Middle frontal gyrus (tissue), 1 donor: ENCODE data around the gene DES.

Experiments
- DNase-seq: peaks from one replicate; pipeline ENCODE4 v3.0.0-alpha.2; 2015; ENCODE audit warnings: low spot score; ENCODE audit errors: extremely low spot score

DES gene

GRCh38 chr2:219419331-219420197, 1.4 kb downstream of the DES start:
- no peak for DNase-seq

GRCh38 chr2:219420687-219421086, 2.5 kb downstream of the DES start:
- DNase-seq, result no peak

GRCh38 chr2:219421323-219421722, 3.1 kb downstream of the DES start:
- no peak for DNase-seq

GRCh38 chr2:219422952-219423534, 4.9 kb downstream of the DES start:
- DNase-seq, result no peak

GRCh38 chr2:219423652-219424377, 5.6 kb downstream of the DES start:
- no peak for DNase-seq

GRCh38 chr2:219425238-219426067, 7.3 kb downstream of the DES start:
- no peak for DNase-seq

- DNase-seq, result no peak
Measured at GRCh38 chr2:219426068-219426443, 7.9 kb downstream of the DES start.

GRCh38 chr2:219426534-219427136, 8.5 kb downstream of the DES start:
- no peak for DNase-seq

GRCh38 chr2:219428469-219428868, 10.3 kb downstream of the DES start:
- DNase-seq, result no peak

- DNase-seq, result no peak
Measured at GRCh38 chr2:219429958-219430606, 11.9 kb downstream of the DES start.

GRCh38 chr2:219430633-219431615, 12.7 kb downstream of the DES start:
- no peak for DNase-seq

- no peak for DNase-seq
Measured at GRCh38 chr2:219433666-219434467, 15.7 kb downstream of the DES start.

- DNase-seq, result no peak
Measured at GRCh38 chr2:219434468-219434717, 16.2 kb downstream of the DES start.

- DNase-seq, result no peak
Measured at GRCh38 chr2:219434718-219435525, 16.7 kb downstream of the DES start, which contains the start of gene SPEG. Gene SPEG (plus strand): TSS chr2:219434843. CDS start chr2:219434978, 135 bp downstream.

GRCh38 chr2:219435701-219436100, 17.5 kb downstream of the DES start:
- DNase-seq, result no peak

- no peak for DNase-seq
Measured at GRCh38 chr2:219436491-219436890, 18.3 kb downstream of the DES start.

GRCh38 chr2:219437141-219437540, 19.0 kb downstream of the DES start:
- DNase-seq, result no peak

GRCh38 chr2:219437690-219438206, 19.6 kb downstream of the DES start:
- no peak for DNase-seq
